Prostate gland (tissue), 2 donors: Measurements from ENCODE around the gene METRNL.

Experiments used
- POLR2A ChIP-seq: fragments of 450-650 bp; IDR thresholded peaks from one replicate; pipeline ENCODE4 v1.6.1; 2016; ENCODE audit warnings: antibody characterized with exemption, mild to moderate bottlenecking
- TF ChIP-seq, protein P1 (sequence below), 4 experiments: fragments of 200-600 bp in 2 of 4; fragments of 450-650 bp in 2 of 4; sonication (generic) in 2 of 4; IDR thresholded peaks; 1 replicate in 3 of 4; 2 replicates in 1 of 4; pipeline ENCODE4 v1.5.1; 2016 to 2019; ENCODE audit warnings: antibody characterized with exemption in 4 of 4, mild to moderate bottlenecking in 2 of 4, moderate library complexity in 2 of 4

DNA sequence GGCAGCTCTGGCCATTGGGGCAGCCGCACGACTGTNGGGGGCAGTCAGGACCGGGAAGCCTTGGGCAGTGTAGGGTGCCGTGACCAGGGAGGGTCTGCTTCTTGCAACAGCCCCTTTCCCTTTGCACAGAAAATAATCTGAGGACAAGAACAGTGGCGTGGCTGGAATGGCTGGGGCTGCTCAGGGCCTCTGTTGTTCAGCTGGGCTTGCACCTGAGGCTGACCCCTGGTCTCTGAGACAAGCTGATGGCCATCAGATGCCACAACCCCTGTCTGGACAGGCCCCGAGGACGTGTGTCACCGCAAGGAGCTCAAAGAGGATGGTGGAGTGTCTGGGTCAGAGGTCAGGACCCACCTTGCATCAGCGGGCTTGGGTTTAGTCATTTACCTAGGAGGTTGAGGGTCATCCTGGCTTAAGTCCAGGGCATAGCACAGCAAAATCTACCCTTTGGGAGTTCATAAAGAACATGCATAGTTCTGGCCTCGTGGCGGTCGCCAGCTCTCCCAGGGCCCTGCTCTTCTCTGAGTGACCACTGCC is 46.9 kb downstream of the METRNL start:
- TF ChIP-seq, protein P1, sequence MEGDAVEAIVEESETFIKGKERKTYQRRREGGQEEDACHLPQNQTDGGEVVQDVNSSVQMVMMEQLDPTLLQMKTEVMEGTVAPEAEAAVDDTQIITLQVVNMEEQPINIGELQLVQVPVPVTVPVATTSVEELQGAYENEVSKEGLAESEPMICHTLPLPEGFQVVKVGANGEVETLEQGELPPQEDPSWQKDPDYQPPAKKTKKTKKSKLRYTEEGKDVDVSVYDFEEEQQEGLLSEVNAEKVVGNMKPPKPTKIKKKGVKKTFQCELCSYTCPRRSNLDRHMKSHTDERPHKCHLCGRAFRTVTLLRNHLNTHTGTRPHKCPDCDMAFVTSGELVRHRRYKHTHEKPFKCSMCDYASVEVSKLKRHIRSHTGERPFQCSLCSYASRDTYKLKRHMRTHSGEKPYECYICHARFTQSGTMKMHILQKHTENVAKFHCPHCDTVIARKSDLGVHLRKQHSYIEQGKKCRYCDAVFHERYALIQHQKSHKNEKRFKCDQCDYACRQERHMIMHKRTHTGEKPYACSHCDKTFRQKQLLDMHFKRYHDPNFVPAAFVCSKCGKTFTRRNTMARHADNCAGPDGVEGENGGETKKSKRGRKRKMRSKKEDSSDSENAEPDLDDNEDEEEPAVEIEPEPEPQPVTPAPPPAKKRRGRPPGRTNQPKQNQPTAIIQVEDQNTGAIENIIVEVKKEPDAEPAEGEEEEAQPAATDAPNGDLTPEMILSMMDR (IDR thresholded peaks at IDR 0.05) = no peak
- TF ChIP-seq POLR2A = no peak
